ENCODE results near the gene PRR35.

Gene PRR35

DNA sequence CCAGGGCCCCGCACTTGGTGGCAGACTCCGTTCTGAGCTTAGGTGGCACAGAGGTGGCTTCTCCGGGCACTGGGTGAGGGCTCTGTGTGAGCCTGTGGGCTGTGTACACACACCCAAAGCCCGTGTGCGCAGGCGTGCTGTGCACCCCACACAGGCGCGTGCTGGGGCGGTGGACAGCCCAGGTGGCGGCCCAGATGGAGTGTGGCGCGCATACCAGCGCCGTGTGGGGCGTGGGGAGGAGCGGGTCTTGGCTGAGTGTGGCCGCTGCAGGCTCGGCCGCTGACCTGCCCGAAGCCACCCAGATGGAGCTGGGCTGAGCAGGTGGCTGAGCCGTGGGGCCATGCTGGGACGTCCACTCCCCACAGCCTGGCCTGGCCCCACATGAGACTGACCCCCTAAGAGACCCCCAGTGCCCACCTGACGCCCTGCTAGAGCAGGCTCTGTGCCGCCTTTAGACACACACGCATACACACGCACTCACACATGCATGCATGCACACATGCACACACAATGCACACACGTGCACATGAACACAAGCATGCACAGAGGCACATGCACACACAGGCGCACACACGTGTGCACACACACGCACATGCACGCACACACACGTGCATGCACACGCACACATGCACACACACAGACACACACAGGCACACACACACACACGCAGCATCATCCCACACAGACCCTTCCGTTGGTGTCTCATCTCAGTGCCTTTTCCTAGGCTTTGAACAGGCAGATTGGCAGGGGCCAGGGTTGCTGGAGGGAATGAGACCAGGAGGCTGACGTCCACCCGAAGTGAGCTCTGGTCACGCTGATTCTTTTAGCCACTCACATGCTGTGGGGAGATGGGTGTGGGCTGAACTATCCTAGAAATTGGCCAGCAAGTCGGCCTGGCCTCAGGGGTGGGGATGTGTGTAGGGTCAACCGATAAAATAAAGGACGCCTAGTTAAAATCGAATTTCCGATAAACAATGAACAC is 2.1 kb downstream of the PRR35 start:
- DNase-seq (ENCODE audit: low read depth, low spot score): no peak

GRCh38 chr16:563072-563644 is 3.0 kb downstream of the PRR35 start:
- DNase-seq (ENCODE audit: low read depth, low spot score): no peak

GRCh38 chr16:564690-565418 is 4.7 kb downstream of the PRR35 start:
- DNase-seq (ENCODE audit: low read depth, low spot score): no peak

GRCh38 chr16:565419-566330 is 5.5 kb downstream of the PRR35 start:
- peak; percentile 66 for DNase-seq (ENCODE audit: low read depth, low spot score)

GRCh38 chr16:566475-567372 is 6.5 kb downstream of the PRR35 start, which contains the start of gene NHLRC4:
Gene NHLRC4 (plus strand): TSS chr16:567005. CDS start chr16:568048, 1,043 bp downstream.
- DNase-seq (ENCODE audit: low read depth, low spot score): peak; percentile 50

- no peak for DNase-seq (ENCODE audit: low read depth, low spot score)
Measured at GRCh38 chr16:567373-568256, 7.4 kb downstream of the PRR35 start.

GRCh38 chr16:568401-569258 is 8.4 kb downstream of the PRR35 start:
- no peak for DNase-seq (ENCODE audit: low read depth, low spot score)

- DNase-seq (ENCODE audit: low read depth, low spot score): peak; percentile 85
Measured at GRCh38 chr16:569445-570254, 9.5 kb downstream of the PRR35 start, which contains the start of gene PIGQ. Gene PIGQ (plus strand): TSS chr16:569968. CDS start chr16:574075, 4,107 bp downstream.

- no peak for DNase-seq (ENCODE audit: low read depth, low spot score)
Measured at GRCh38 chr16:572865-573650, 12.9 kb downstream of the PRR35 start.

DNA sequence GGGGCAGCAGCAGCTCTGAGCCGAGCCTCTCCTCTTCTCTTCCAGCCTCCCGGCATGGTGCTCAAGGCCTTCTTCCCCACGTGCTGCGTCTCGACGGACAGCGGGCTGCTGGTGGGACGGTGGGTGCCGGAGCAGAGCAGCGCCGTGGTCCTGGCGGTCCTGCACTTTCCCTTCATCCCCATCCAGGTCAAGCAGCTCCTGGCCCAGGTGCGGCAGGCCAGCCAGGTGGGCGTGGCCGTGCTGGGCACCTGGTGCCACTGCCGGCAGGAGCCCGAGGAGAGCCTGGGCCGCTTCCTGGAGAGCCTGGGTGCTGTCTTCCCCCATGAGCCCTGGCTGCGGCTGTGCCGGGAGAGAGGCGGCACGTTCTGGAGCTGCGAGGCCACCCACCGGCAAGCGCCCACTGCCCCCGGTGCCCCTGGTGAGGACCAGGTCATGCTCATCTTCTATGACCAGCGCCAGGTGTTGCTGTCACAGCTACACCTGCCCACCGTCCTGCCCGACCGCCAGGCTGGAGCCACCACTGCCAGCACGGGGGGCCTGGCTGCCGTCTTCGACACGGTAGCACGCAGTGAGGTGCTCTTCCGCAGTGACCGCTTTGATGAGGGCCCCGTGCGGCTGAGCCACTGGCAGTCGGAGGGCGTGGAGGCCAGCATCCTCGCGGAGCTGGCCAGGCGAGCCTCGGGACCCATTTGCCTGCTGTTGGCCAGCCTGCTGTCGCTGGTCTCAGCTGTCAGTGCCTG is 14.0 kb downstream of the PRR35 start:
- DNase-seq (ENCODE audit: low read depth, low spot score): no peak

- no peak for DNase-seq (ENCODE audit: low read depth, low spot score)
Measured at GRCh38 chr16:575354-576196, 15.4 kb downstream of the PRR35 start.

DNA sequence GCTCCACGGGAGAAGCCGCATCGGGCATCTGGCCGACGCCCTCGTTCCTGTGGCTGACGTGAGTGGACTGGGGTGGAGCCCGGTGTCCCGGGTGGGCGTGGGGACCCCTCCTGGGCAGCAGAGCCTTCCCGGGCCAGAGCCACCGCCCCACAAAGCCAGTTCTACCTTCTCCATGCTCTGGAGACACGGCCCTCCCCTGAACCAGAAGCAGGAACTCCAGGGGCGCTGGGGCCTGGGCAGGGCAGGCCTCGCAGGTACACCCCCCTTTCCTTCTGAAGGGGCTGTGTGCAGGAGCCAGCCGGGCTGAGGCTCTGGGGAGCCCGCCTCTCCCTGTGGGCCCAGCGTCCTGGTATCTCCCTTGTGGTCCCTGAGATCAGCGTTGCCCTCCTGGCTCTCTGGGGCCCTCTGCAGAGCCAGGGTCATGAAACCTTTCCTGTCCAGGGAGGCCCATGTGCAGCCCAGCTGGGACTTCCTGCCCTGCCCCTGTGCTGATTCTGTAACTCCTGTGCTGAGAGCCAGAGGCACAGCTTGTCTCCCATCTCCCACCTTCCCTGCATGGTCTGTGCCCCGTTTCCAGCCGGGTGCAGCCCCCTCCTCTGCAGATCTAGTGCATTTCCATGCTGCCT is 16.1 kb downstream of the PRR35 start:
- DNase-seq (ENCODE audit: low read depth, low spot score): no peak

- DNase-seq (ENCODE audit: low read depth, low spot score): no peak
Measured at GRCh38 chr16:576823-577201, 16.6 kb downstream of the PRR35 start.

DNA sequence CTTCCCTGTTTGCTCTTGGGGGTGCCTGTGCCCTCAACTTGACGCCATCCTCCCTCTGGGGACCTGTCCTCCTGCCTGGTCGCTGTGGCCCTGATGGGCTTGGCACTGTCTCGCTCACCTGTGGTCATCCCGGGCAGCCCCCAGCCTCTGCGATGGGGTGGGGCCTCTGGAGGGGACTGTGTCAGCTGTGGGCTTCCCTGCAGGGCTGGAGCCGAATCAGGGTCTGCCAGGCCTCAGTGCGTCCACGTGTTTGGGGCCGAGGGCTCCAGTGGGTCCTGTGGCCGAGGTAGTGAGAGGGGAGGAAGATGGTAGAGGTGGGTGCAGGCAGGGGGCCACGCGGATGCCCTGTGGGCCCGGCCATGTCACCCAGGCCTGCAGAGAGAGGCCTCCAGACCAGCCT is 17.6 kb downstream of the PRR35 start:
- no peak for DNase-seq (ENCODE audit: low read depth, low spot score)

Measured in astrocyte of the hippocampus (primary cell).